ENCODE measurements around the gene TRPM3.
"Not testable (repeated sequence)": the region's sequence is repeated elsewhere in the genome, so short reads cannot be mapped to it uniquely, and the experiment has no call there.

TRPM3 gene

DNA sequence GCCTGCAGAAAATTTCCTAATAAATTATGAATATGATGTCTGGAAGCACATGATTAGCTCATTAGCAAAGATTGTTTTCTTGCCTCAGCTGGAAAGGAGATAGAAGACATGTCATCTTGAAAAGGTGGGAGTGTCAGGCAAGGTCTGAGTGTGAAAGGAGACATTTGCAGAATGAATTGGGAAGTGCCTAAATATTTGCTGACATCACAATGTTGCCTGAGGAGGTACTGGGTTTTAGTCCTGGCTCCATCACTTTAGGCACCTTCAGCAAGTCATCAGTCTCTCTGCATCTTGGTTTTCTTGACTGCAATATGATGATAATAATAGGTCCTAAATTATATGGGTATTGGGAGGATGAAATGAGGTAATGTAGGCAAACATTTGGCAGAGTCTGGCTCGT is 140.1 kb downstream of the TRPM3 start:
- POLR2A ChIA-PET: no interaction called here

DNA sequence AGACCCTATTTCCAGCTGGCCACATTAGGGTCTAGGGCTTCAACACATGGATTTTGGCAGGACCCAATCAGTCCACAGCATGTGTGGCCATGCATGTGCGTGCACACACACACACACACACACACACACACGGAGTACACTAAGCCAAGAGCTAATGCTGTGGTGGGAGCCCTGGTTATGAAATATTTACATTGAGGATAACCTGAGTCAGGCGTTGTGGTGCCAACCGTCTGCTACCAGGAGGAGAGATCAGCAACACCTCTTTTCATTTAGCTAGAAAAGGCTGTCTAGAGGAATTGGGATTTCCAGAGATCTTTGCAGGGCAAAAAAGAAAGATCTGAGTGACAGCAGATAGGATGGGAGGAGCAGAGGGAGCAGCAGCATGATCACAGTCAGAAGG is 141.5 kb downstream of the TRPM3 start:
- TF ChIP-seq, protein P1, sequence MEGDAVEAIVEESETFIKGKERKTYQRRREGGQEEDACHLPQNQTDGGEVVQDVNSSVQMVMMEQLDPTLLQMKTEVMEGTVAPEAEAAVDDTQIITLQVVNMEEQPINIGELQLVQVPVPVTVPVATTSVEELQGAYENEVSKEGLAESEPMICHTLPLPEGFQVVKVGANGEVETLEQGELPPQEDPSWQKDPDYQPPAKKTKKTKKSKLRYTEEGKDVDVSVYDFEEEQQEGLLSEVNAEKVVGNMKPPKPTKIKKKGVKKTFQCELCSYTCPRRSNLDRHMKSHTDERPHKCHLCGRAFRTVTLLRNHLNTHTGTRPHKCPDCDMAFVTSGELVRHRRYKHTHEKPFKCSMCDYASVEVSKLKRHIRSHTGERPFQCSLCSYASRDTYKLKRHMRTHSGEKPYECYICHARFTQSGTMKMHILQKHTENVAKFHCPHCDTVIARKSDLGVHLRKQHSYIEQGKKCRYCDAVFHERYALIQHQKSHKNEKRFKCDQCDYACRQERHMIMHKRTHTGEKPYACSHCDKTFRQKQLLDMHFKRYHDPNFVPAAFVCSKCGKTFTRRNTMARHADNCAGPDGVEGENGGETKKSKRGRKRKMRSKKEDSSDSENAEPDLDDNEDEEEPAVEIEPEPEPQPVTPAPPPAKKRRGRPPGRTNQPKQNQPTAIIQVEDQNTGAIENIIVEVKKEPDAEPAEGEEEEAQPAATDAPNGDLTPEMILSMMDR (IDR thresholded peaks at IDR 0.05; ENCODE audit: insufficient read depth, low read length, missing control alignments): no peak
- no peak for DNase-seq (ENCODE audit: low read depth, low spot score)
- no peak overlapping the region for H3K4me3 ChIP-seq (ENCODE audit: low read depth, low read length)
- ChIA-PET CTCF (interaction anchor here (1.4 to 1.6 kb wide), 3 partner anchors 12 to 53 kb away, joined by 3 to 4 read pairs (median 3); no protein-coding TSS in a partner anchor), POLR2A (no interaction called here)

More for the DNA sequence above, 140.1 kb downstream of the TRPM3 start:
- CTCF ChIA-PET: interaction anchor here (0.6 to 1.6 kb wide), 5 partner anchors 10 to 57 kb away, joined by 3 to 4 read pairs (median 4); no protein-coding TSS in a partner anchor
- no peak overlapping the region for H3K4me3 ChIP-seq (ENCODE audit: low read depth, low read length)
- TF ChIP-seq, protein P1 (IDR thresholded peaks at IDR 0.05; ENCODE audit: insufficient read depth, low read length, missing control alignments): no peak
- DNase-seq (ENCODE audit: low read depth, low spot score): no peak

DNA sequence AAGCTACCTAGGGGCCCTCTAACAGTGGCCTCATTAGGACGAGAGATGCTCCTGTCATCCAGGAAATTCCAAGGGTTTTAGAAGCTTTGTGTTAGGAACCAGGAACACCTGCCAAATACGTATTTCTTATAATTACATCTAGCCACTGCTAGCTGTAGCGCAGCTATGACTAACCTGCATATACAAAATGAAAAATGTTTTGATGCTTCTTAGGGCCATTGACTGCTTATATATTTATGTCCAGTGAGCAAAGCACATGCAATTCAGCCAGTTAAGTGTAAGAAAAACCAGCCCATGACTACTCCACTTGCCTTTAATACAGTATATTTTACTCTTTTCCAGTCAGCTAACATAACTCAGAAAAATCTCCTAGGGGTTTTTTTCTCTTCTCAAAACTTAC is 143.3 kb downstream of the TRPM3 start:
- TF ChIP-seq, protein P1 (IDR thresholded peaks at IDR 0.05; ENCODE audit: insufficient read depth, low read length, missing control alignments): no peak
- no peak for DNase-seq (ENCODE audit: low read depth, low spot score)
- POLR2A ChIA-PET: no interaction called here
- CTCF ChIA-PET: interaction anchor here (0.6 kb wide), 1 partner anchor 21 kb away, joined by 3 read pairs; no protein-coding TSS in a partner anchor
- no peak overlapping the region for H3K4me3 ChIP-seq (ENCODE audit: low read depth, low read length)

DNA sequence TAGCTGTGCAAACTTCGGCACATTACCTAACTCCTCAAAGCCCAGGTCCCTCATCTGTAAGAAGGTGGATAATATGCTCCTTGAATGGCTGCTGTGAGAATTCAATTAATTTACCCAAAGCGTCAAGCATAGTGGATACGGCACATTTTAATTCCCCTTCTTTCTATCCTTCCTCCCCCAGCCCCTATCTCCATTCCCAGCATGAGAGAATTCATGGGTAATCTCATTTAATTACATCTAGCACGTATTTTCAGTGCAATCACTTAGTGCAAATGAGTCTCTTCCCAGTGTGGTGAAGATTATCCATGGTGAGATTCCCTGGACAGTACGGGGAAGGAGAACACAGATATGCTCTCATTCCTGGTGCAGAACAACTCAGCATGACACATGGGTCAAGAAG is 145.6 kb downstream of the TRPM3 start:
- ChIA-PET CTCF (interaction anchor here (0.6 kb wide), 1 partner anchor 27 kb away, joined by 3 read pairs; no protein-coding TSS in a partner anchor), POLR2A (no interaction called here)
- H3K4me3 ChIP-seq (ENCODE audit: low read depth, low read length): no peak overlapping the region
- TF ChIP-seq, protein P1 (IDR thresholded peaks at IDR 0.05; ENCODE audit: insufficient read depth, low read length, missing control alignments): no peak
- DNase-seq (ENCODE audit: low read depth, low spot score): no peak

DNA sequence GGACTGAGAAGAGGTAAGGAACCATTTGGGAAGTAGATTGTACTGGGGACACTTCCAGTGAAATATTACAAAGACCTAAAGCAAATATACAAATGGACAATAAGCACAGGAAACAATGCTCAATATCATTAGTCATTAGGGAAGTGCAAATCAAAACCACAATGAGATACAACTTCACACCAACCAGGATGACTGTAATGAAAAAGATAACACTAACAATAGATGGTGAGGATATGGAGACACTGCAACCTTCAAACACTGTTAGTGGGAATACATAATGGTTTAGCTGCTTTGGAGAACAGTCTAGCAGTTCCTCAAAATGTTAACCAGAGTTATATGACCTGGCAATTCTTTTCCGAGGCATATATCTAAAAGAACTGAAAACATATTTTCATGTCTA is 149.7 kb downstream of the TRPM3 start:
- H3K4me3 ChIP-seq (ENCODE audit: low read depth, low read length): no peak overlapping the region
- TF ChIP-seq, protein P1 (IDR thresholded peaks at IDR 0.05; ENCODE audit: insufficient read depth, low read length, missing control alignments): no peak
- no peak for DNase-seq (ENCODE audit: low read depth, low spot score)
- CTCF ChIA-PET: no interaction called here
- POLR2A ChIA-PET: no interaction called here

DNA sequence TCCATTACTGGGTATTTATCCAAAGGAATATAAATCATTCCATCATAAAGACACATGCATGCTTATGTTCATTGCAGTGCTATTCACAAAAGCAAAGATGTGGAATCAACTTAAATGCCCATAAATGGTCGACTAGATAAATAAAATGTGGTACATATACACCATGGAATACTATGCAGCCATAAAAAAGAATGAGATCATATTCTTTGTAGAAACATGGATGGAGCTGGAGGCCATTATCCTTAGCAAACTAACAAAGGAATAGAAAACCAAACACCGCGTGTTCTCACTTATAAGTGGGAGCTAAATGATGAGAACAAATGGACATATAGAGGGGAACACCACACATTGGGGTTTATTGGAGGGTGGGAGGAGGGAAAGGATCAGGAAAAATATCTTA is 155.0 kb downstream of the TRPM3 start:
- H3K4me3 ChIP-seq (ENCODE audit: low read depth, low read length); POLR2A ChIA-PET; DNase-seq (ENCODE audit: low read depth, low spot score): not testable (repeated sequence)
- CTCF ChIA-PET: interaction anchor here (0.6 kb wide), 1 partner anchor 713 kb away, joined by 3 read pairs; no protein-coding TSS in a partner anchor

DNA sequence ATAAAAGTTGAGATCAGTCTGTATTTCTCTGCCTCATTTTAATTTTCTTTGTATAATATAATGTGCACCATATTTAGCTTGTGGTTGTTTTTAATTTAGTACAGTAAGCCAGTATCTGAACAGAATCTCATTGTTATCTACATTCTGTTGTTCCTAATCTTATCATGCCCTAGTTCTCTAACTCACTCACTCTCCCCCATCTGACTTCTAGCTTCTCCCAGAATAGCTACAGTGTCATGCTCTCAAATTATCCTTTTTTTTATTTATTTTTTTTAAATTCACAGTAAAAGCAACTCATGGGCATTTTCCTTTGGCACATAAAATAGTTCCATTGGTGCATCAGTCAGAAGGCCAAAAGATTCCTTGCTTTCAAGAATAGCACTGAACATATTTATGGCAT is 156.6 kb downstream of the TRPM3 start:
- no peak overlapping the region for H3K4me3 ChIP-seq (ENCODE audit: low read depth, low read length)
- POLR2A ChIA-PET: no interaction called here
- no peak for DNase-seq (ENCODE audit: low read depth, low spot score)
- CTCF ChIA-PET: interaction anchor here (1.8 kb wide), 1 partner anchor 28 kb away, joined by 4 read pairs; no protein-coding TSS in a partner anchor
- TF ChIP-seq, protein P1 (IDR thresholded peaks at IDR 0.05; ENCODE audit: insufficient read depth, low read length, missing control alignments): no peak
